ENCODE data around the gene DDX55. TPM values are rescaled to one million over a fixed set of nuclear protein-coding genes. Genes with fewer than 3 reads are reported as not detected.

DDX55 gene
- total and polyA plus RNA-seq, 9 donors: 12.0 to 26.6 (median 18.3) TPM

GRCh38 chr12:123580772-123581171, 21.1 kb upstream of the DDX55 start:
- 94 to 96% (median 95%) methylated on average over 4 of the region's 4 CpGs for WGBS, 3 donors
- DNase-seq: no peak
- TF ChIP-seq CTCF (IDR thresholded peaks at IDR 0.05): no peak
- TF ChIP-seq EP300 (IDR thresholded peaks at IDR 0.05): no peak
- no peak for TF ChIP-seq POLR2A (IDR thresholded peaks at IDR 0.05)

GRCh38 chr12:123591702-123592481, 10.0 kb upstream of the DDX55 start:
- no peak for DNase-seq
- no peaks in the 10 kb centered on the region for H3K36me3 ChIP-seq
- intact Hi-C loops (cut with DNase I): no loop called here
- TF ChIP-seq POLR2A (IDR thresholded peaks at IDR 0.05) (no peak), CTCF (IDR thresholded peaks at IDR 0.05) (no peak), EP300 (IDR thresholded peaks at IDR 0.05) (no peak)
- 59 to 67% (median 59%) methylated on average over 8 of the region's 8 CpGs for WGBS, 3 donors
- peaks cover 2% of the 10 kb centered on the region for H3K4me1 ChIP-seq (ENCODE audit: insufficient read depth)
- H3K27ac ChIP-seq: no peak overlapping the region
- H3K27me3 ChIP-seq: no peaks in the 10 kb centered on the region
- H3K4me3 ChIP-seq: no peak overlapping the region
- no peaks in the 10 kb centered on the region for H3K9me3 ChIP-seq

More at GRCh38 chr12:123580772-123581171, 21.1 kb upstream of the DDX55 start:
- intact Hi-C loops (cut with DNase I): no loop called here
- Histone ChIP-seq H3K27ac (no peak overlapping the region), H3K4me1 (ENCODE audit: insufficient read depth) (peaks cover 5% of the 10 kb centered on the region), H3K27me3 (no peaks in the 10 kb centered on the region), H3K9me3 (no peaks in the 10 kb centered on the region), H3K36me3 (no peaks in the 10 kb centered on the region), H3K4me3 (no peak overlapping the region)

GRCh38 chr12:123595729-123596128, 6.2 kb upstream of the DDX55 start:
- Histone ChIP-seq H3K4me1 (ENCODE audit: insufficient read depth) (peaks cover 2% of the 10 kb centered on the region), H3K27ac (no peak overlapping the region), H3K36me3 (no peaks in the 10 kb centered on the region), H3K27me3 (no peaks in the 10 kb centered on the region), H3K9me3 (no peaks in the 10 kb centered on the region), H3K4me3 (no peak overlapping the region)
- no peak for DNase-seq
- no peak for TF ChIP-seq POLR2A (IDR thresholded peaks at IDR 0.05)
- TF ChIP-seq CTCF (IDR thresholded peaks at IDR 0.05): no peak
- no peak for TF ChIP-seq EP300 (IDR thresholded peaks at IDR 0.05)
- intact Hi-C loops (cut with DNase I): no loop called here

- TF ChIP-seq EP300 (IDR thresholded peaks at IDR 0.05): no peak
- no peak for TF ChIP-seq POLR2A (IDR thresholded peaks at IDR 0.05)
- no peak for TF ChIP-seq CTCF (IDR thresholded peaks at IDR 0.05)
- Histone ChIP-seq H3K27me3 (no peaks in the 10 kb centered on the region), H3K4me1 (ENCODE audit: insufficient read depth) (peaks cover 2% of the 10 kb centered on the region), H3K9me3 (no peaks in the 10 kb centered on the region), H3K27ac (no peak overlapping the region), H3K36me3 (no peaks in the 10 kb centered on the region), H3K4me3 (no peak overlapping the region)
- DNase-seq: no peak
- intact Hi-C loops (cut with DNase I): no loop called here
- WGBS, 3 donors: 47 to 52% (median 49%) methylated on average over 3 of the region's 3 CpGs
These were observed 4.8 kb upstream of the DDX55 start for GRCh38 chr12:123597100-123597499.
